Measurements from ENCODE around the gene ATF7IP.
"Not testable (repeated sequence)": the region's sequence is repeated elsewhere in the genome, so short reads cannot be mapped to it uniquely, and the experiment has no call there.

Gene ATF7IP

GRCh38 chr12:14367040-14367661, 1.7 kb downstream of the ATF7IP start:
- no peak for DNase-seq (ENCODE audit: low spot score)

DNA sequence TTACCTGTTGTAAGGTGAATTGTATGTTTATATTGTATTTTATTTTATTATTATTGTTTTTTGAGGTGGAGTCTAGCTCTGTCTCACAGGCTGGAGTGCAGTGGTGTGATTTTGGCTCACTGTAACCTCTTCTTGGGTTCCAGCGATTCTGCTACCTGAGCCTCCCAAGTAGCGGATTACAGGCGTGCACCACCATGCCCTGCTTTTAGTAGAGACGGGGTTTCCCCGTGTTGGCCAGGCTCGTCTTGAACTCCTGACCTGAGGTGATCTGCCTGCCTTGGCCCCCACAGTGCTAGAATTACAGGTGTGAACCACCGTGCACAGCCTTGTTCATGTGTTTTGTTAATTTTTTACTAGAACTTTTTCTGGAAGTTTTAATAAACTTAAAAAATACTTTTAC, 3.8 kb downstream of the ATF7IP start:
- no peak for DNase-seq (ENCODE audit: low spot score)

GRCh38 chr12:14373217-14373616, 7.7 kb downstream of the ATF7IP start:
- no peak for DNase-seq (ENCODE audit: low spot score)

DNA sequence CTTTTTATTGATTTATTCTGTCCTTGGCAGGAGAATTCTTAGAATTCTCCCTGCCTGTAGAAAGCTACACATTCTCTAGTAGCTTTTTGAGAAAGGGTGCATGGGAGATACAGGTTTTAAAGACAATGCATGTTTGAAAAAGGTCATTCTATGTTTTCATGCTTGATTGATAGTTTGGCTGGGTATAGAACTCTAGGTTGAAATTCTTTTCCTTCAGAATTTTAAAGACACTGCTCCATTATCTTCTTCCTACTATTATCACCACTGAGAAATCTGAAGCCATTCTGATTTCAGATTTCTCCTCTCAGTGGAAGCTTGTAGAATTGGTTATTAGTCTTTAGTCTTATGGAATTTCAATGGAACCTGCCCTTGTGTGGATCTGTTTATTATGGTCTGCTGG, 14.0 kb downstream of the ATF7IP start:
- no peak for DNase-seq (ENCODE audit: low spot score)

GRCh38 chr12:14384783-14385638, 19.5 kb downstream of the ATF7IP start:
- peak; percentile 55 for DNase-seq (ENCODE audit: low spot score)

GRCh38 chr12:14387219-14387871, 21.9 kb downstream of the ATF7IP start:
- DNase-seq (ENCODE audit: low spot score), result no peak

DNA sequence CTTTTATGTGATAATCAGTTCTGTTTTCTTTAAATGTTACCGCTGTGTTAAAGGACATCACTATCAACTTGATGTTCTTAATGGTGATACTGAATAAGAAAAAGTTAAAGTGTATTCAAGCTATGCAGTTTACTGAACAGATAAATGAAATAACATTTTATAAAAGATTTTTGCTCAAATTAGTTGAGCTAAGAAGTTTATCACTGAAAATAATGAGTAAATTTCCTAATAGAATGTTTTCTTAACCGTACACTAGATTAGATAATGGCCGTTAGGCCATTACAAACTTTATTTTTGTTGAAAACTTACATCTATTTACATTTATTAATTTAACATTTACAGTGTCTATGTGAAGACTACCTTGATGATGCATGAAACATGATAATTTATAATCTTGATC, 25.0 kb downstream of the ATF7IP start:
- no peak for DNase-seq (ENCODE audit: low spot score)

GRCh38 chr12:14390870-14391530, 25.5 kb downstream of the ATF7IP start:
- DNase-seq (ENCODE audit: low spot score), result no peak

DNA sequence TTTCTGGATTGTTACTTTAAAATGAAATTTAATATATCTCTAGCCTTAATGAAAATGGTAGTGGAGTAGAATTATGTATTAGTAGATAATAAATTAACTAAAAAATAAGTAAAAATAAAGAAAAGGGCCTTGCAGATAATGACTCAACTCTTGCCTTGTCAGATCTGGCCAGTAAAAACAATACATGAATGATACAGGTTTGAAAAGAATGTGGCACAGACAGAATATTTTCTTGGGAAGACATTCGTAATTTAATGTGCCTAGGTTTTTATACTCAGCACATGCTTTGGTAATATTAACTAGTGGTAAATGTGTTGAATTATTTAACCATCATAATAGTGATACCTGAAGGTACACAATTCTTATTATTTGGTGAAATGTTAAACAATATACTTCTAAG, 28.3 kb downstream of the ATF7IP start:
- no peak for DNase-seq (ENCODE audit: low spot score)

DNA sequence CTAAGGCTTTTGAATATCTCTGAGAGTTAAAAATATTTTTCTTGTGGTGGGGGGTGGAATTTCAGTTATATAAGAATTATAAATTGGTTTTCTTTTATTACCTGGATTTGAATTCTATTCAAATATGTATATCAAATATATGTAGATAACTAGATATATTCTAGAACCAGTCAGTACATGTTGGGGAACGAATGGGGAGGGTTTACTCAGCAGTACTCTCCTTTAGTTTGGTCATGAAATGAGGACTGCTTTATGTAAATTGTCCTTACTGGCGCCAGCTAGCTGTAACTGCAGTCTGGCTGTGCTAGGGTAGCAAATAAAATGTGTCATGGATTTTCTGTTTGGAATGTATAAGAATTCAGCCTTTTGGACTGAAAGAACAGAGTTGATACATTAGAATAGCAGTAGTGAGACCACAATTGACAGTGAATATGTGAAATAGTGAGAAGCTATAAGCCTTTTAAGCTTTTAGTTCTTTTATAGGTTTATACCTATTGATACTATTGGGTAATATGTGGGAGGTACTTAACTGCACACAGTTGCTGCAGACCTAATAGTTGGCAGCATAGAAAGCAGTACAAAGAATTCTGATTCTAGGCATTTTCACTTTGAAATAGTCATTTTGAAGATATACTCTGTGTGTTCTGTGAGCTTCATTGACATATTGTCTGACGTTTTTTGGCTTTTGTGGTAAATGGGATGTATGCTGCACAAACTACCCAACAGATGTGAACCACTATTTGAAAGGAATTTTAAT, 29.0 kb downstream of the ATF7IP start:
- DNase-seq (ENCODE audit: low spot score), result peak; percentile 61

DNA sequence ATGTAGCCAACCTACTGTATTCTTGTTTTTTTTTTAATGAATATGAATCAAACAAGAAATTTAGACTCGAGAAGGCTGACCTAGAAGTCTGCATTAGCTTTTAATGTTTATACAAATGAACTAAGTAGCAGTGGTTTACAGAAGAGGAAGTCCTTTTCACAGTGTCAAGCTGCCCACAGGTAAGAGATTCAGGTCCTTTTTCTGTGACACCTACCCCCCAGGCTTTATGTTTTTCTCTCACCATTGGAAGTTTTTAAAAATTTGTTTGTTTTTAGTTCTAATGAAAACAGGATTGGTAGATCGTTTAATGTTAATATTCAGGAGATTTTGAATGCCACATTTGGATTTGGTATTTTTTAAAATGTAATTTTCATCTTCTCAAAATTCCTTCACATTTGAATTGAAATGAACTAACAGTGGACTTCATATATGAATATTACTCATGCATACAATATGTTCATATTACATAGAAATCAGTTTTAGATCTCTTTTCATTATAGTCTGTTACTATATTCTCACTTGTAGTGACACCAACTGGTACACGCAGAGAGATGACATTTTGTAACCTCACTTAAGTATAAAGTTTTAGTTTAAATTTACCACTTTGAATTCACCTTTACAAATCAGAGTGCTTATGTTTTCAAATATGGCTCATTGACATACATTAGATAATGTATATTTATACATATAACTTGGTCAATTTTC, 29.7 kb downstream of the ATF7IP start:
- no peak for DNase-seq (ENCODE audit: low spot score)

DNA sequence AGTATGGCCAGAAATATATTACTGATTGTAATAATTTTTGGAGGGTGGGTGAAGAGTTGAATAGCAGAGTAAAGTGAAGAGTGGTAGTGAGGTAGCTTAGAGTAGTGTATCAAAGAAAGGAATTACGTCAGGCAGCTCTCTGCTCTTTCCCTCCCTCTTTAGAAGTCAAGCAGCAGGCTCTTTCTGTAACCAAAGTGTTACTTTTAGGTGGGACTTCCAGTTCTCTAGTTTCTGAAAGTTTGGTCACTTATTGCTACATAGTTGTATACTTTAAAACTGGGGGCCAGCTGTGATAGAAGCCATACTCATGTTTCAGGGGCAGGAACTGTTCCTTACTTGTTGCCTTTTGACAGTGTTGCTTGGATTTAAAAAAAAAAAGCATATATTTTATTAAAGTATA, 30.6 kb downstream of the ATF7IP start:
- no peak for DNase-seq (ENCODE audit: low spot score)

- no peak for DNase-seq (ENCODE audit: low spot score)
Measured at GRCh38 chr12:14399871-14400270, 34.4 kb downstream of the ATF7IP start.

- no peak for DNase-seq (ENCODE audit: low spot score)
Measured at GRCh38 chr12:14400599-14400998, 35.1 kb downstream of the ATF7IP start.

DNA sequence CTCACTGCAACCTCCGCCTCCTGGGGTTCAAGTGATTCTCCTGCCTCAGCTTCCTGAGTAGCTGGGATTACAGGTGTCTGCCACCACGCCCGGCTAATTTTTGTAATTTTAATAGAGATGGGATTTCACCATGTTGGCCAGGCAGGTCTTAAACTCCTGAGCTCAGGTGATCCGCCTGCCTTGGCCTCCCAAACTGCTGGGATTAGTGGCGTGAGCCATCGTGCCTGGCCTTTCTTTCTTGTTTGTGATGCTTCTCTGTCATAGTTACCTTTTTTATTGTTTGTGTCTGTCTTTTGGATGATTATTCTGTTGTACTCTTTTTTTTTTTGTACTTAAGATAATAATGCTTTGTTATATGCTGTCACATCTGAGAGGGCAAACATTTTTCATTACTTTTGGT, 35.8 kb downstream of the ATF7IP start:
- DNase-seq (ENCODE audit: low spot score), result not testable (repeated sequence)

GRCh38 chr12:14402697-14403096, 37.2 kb downstream of the ATF7IP start:
- no peak for DNase-seq (ENCODE audit: low spot score)

DNA sequence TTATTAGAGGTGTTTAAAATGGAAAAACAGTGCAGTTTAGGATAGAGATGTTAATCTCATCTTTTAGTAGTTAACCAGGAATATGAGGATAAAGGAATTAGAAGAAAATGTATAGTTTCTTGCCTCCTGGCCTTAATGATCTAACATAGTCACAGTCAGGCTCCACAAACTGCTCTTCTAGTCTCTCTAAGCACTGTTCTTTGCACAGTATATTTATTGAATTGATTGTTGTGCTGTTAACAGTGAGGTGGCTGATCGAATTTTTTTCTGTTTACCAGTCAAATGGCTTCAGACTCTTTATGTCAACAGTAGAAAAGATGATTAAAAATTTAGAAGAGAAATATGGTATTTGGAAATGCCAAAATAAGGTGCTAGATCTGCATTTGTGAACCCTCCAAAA, 37.8 kb downstream of the ATF7IP start:
- no peak for DNase-seq (ENCODE audit: low spot score)

DNA sequence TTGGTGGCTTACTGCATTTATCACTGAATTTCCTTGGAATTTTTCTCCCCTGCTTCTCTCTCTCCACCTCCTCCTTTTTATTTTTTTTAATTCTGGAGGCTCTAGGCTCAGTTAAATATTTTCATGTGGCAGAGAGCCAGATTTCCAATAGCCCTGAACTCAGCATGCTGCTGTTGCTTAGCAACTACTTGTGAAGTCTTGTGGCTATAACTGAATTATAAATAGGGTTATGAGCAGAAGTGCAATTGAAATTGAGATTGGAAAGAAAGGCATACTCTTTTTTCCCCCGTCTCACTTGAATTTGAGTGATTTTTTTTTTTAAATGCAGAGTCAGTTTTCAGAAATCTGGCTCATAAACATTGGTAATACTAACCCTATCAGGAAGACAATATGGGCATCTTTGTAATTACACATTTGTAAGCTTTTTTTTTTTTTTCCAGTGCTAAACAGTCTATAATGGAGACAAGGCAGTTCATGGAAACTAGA, 38.3 kb downstream of the ATF7IP start:
- peak; percentile 26 for DNase-seq (ENCODE audit: low spot score)

- DNase-seq (ENCODE audit: low spot score), result not testable (repeated sequence)
Measured at GRCh38 chr12:14405407-14405806, 39.9 kb downstream of the ATF7IP start.

DNA sequence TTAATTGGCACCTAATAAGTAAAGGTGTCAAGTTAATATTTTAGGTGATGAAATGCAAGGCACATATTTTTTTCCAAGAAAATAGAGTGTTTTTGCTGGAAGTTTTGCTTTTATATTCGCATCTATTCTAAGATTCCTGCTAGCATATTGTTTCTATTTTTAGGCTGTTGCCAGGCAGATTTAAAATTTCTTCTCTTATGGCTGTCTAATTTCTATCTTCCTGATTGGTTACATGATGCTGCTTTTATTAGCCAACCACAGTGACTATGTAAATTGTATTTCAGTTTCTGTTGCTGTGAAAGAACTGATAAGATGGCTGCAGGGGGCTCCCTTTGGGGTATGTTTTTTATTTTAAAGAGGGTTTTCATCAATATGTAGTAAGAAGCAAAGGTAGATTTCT, 42.7 kb downstream of the ATF7IP start:
- peak; percentile 30 for DNase-seq (ENCODE audit: low spot score)

- no peak for DNase-seq (ENCODE audit: low spot score)
Measured at GRCh38 chr12:14410177-14410576, 44.7 kb downstream of the ATF7IP start.
